DOHH2 (cell line): ENCODE results near the gene PHF13.

Experiments
- H3F3A ChIP-seq: fragments of 200-600 bp; sonication (generic), shearing (Covaris generic); 2 replicates; pipeline ENCODE4 v1.6.0; 2016; ENCODE audit warnings: antibody characterized with exemption, mild to moderate bottlenecking; ENCODE audit not compliant: control insufficient read depth, insufficient read depth
- H3K27ac ChIP-seq: fragments of 200-600 bp; sonication (generic); 2 replicates; pipeline ENCODE4 v1.5.1; 2014; ENCODE audit warnings: low read depth, mild to moderate bottlenecking, low read length, moderate library complexity
- H3K27me3 ChIP-seq: fragments of 200-600 bp; sonication (generic); 2 replicates; pipeline ENCODE4 v1.6.1; 2014; ENCODE audit warnings: mild to moderate bottlenecking, low read length, mixed read lengths; ENCODE audit not compliant: control insufficient read depth
- H3K36me3 ChIP-seq: fragments of 200-600 bp; sonication (generic); 2 replicates; pipeline ENCODE4 v1.6.1; 2014; ENCODE audit warnings: mild to moderate bottlenecking, low read length, moderate library complexity, mixed read lengths; ENCODE audit not compliant: control insufficient read depth
- H3K4me1 ChIP-seq: fragments of 200-600 bp; sonication (generic); 2 replicates; pipeline ENCODE4 v1.6.1; 2014; ENCODE audit warnings: mild to moderate bottlenecking, low read length, mixed read lengths; ENCODE audit not compliant: control insufficient read depth
- H3K4me2 ChIP-seq: fragments of 200-600 bp; sonication (generic); 2 replicates; pipeline ENCODE4 v1.6.0; 2014; ENCODE audit warnings: mild to moderate bottlenecking, low read length, moderate library complexity
- H3K4me3 ChIP-seq: fragments of 200-600 bp; sonication (generic); 2 replicates; pipeline ENCODE4 v1.5.1; 2014; ENCODE audit warnings: mild to moderate bottlenecking, low read length, mixed read lengths
- H3K79me2 ChIP-seq: fragments of 200-600 bp; sonication (generic); 2 replicates; pipeline ENCODE4 v1.6.1; 2014; ENCODE audit warnings: mild to moderate bottlenecking, low read length, mixed read lengths; ENCODE audit not compliant: control insufficient read depth
- H3K9me2 ChIP-seq: fragments of 200-600 bp; sonication (generic); replicated peaks from 2 replicates; pipeline ENCODE4 v1.6.1; 2014; ENCODE audit warnings: mild to moderate bottlenecking, low read length, mixed read lengths; ENCODE audit not compliant: control insufficient read depth
- H3K9me3 ChIP-seq: fragments of 200-600 bp; sonication (generic); 2 replicates; pipeline ENCODE4 v1.6.1; 2014; ENCODE audit warnings: antibody characterized with exemption, low read length, mixed read lengths; ENCODE audit not compliant: control insufficient read depth, insufficient read depth
- H4K20me1 ChIP-seq: fragments of 200-600 bp; sonication (generic); 2 replicates; pipeline ENCODE4 v1.6.0; 2014; ENCODE audit warnings: low read depth, mild to moderate bottlenecking, antibody characterized with exemption, low read length, moderate library complexity; ENCODE audit not compliant: control insufficient read depth, insufficient read depth
- EZH2phosphoT487 ChIP-seq: fragments of 200-600 bp; sonication (generic); IDR thresholded peaks from 2 replicates; pipeline ENCODE4 v1.6.1; 2017; ENCODE audit warnings: borderline replicate concordance, mild to moderate bottlenecking, antibody characterized with exemption, low read length, moderate library complexity, mixed read lengths
- TF ChIP-seq, protein P1 (sequence below): fragments of 200-600 bp; sonication (generic); IDR thresholded peaks from one replicate; pipeline ENCODE4 v1.5.1; 2014; ENCODE audit warnings: antibody characterized with exemption, mild to moderate bottlenecking, low read depth, low read length; ENCODE audit not compliant: poor library complexity, severe bottlenecking

Gene PHF13

DNA sequence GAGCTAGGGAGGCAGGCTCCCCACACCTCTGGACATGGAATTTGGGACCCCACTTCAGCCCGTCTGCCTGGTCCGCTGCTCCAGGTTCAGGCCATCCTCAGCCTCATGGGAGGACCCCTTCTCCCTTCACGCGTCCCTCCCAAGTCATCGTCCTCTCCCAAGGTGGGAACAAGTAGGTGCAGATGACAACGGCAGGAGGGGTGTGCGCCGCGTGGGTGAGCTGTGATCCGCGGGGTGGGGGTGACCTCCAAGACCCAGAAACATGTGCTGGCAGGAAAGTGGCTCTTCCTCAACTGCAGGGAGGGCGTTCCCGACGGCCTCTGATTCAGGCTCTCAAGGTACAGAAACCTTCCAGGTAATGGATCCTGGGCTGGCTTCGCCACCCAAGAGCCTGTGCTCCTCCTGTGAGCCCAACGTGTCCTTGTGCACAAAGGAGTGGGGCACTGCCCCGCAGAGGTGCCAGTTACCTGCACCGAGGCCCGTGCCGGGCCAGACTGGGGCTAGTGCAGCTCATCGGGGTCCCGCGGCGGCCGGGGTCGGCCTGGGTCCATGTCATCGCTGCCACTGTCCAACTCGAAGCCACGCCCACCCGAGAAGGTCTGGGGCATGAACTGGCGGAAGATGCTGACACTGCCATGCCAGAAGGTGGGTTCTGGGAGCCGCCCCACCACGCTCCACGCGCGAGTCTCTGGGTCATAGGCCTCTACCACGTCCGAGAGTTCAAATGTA is 20.5 kb upstream of the PHF13 start:
- no peaks in the 10 kb centered on the region for H3K9me3 ChIP-seq
- H3K36me3 ChIP-seq = peaks cover 40% of the 10 kb centered on the region
- no peak overlapping the region for H3K4me3 ChIP-seq
- H3K4me2 ChIP-seq = no peak overlapping the region
- no peak for TF ChIP-seq EZH2phosphoT487
- TF ChIP-seq, protein P1, sequence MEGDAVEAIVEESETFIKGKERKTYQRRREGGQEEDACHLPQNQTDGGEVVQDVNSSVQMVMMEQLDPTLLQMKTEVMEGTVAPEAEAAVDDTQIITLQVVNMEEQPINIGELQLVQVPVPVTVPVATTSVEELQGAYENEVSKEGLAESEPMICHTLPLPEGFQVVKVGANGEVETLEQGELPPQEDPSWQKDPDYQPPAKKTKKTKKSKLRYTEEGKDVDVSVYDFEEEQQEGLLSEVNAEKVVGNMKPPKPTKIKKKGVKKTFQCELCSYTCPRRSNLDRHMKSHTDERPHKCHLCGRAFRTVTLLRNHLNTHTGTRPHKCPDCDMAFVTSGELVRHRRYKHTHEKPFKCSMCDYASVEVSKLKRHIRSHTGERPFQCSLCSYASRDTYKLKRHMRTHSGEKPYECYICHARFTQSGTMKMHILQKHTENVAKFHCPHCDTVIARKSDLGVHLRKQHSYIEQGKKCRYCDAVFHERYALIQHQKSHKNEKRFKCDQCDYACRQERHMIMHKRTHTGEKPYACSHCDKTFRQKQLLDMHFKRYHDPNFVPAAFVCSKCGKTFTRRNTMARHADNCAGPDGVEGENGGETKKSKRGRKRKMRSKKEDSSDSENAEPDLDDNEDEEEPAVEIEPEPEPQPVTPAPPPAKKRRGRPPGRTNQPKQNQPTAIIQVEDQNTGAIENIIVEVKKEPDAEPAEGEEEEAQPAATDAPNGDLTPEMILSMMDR = no peak
- H3F3A ChIP-seq = peaks cover 3% of the 10 kb centered on the region; the same call in 1 of the 2 replicates
- no peak overlapping the region for H3K27ac ChIP-seq
- H3K4me1 ChIP-seq = no peaks in the 10 kb centered on the region
- no peaks in the 10 kb centered on the region for H3K9me2 ChIP-seq
- no peaks in the 10 kb centered on the region for H3K27me3 ChIP-seq
- H4K20me1 ChIP-seq = no peaks in the 10 kb centered on the region
- no peaks in the 10 kb centered on the region for H3K79me2 ChIP-seq

DNA sequence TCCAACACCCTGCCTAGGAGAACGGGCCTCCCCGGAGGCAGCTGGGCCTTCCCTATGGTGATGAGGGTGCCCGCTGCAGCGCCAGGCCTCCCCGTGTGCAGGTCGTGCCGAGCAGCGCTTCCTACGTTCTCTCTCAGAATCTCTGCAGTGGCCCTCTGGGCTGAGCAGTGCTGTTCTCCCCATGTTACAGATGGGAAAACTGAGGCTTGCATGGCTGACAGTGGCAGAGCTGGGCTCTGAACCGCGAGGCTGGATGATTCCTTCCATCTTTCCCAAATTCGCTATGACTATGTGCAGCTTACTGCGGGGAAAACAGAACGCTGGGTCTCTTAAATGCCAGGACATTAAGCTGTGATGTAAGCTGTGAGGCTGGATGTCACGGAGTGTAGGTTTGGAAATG is 19.7 kb upstream of the PHF13 start:
- Histone ChIP-seq H3F3A (peaks cover 3% of the 10 kb centered on the region; the same call in 1 of the 2 replicates), H3K4me1 (no peaks in the 10 kb centered on the region), H3K36me3 (peaks cover 33% of the 10 kb centered on the region), H3K4me3 (no peak overlapping the region), H3K4me2 (no peak overlapping the region), H3K9me2 (no peaks in the 10 kb centered on the region), H3K27me3 (no peaks in the 10 kb centered on the region), H4K20me1 (no peaks in the 10 kb centered on the region), H3K27ac (no peak overlapping the region), H3K79me2 (no peaks in the 10 kb centered on the region), H3K9me3 (no peaks in the 10 kb centered on the region)
- TF ChIP-seq EZH2phosphoT487 = no peak
- TF ChIP-seq, protein P1 = no peak

DNA sequence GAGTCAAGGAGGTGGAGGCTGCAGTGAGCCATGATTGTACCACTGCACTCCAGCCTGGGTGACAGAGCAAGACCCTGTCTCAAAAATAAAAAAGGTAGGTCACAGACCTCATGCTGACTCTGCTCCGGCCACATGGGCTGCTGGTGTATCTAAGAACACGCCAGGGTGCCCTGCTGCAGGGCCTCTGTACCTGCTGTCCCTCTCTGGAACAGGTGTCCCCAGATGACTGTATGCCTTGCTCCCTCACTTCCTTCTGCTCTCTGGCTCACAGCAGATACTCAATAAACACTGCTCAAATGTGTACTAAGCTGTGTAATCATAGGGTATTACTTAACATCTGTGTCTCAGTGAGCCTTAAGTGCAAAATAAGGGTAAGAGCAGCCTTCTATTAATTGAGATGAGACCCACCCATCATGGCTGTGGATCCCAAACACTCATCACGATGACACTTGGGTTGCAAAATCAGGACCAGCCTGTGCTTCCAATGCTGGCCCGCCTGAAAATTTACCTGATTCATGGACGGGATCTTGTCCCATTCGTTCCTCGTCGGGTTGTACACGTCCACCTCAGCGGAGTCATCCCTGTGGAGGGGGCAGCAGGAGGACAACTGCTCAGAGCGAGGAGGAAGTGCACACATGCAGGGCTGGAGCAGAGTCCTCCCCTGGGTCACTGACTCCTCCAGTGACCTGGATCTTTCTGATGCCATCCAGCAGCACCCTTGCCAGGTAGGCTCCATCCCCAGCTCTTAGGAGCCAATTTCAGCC is 18.4 kb upstream of the PHF13 start:
- no peak for TF ChIP-seq EZH2phosphoT487
- TF ChIP-seq, protein P1 = no peak
- Histone ChIP-seq H3K9me3 (no peaks in the 10 kb centered on the region), H3K79me2 (peaks cover 7% of the 10 kb centered on the region), H3K4me2 (no peak overlapping the region), H3K27ac (no peak overlapping the region), H3K4me1 (peaks cover 11% of the 10 kb centered on the region), H3K36me3 (peaks cover 20% of the 10 kb centered on the region), H3K27me3 (peaks cover under 1% of the 10 kb centered on the region), H3K4me3 (no peak overlapping the region), H4K20me1 (0 out of 2 replicates have a peak, but pooled peaks cover 5% of the 10 kb centered on the region), H3F3A (peaks cover 3% of the 10 kb centered on the region; the same call in 1 of the 2 replicates), H3K9me2 (no peaks in the 10 kb centered on the region)
